K562 (cell line): ENCODE results near the gene ARIH1. TPM values are rescaled to one million over a fixed set of nuclear protein-coding genes. Genes with fewer than 3 reads are reported as not detected.
A peak's percentile ranks its signal among the peaks of the same experiment; 100 is the strongest.

Experiments
- ATAC-seq: fragments of 200-7000 bp; cut with Tn5 transposase; 3 replicates; pipeline ENCODE4 v1.9.1; 2020; ENCODE audit warnings: moderate library complexity
- BruUV-seq: library from RNA; stranded (reverse); fragments of 400-500 nt; replicated peaks from 2 replicates; lab custom pipeline; 2021; lab: Mats Ljungman, UMichigan
- CTCF ChIA-PET: fragments of 300-600 bp; formaldehyde crosslinking; extraction: SDS; loops from one replicate; lab custom pipeline; 2021; ENCODE audit warnings: low intra/inter-chr PET ratio; lab: Yijun Ruan, JAX
- POLR2A ChIA-PET: fragments of 300-600, 350-650 bp; sonication (Branson Sonifier 250); formaldehyde crosslinking; extraction: SDS; loops from one replicate; lab custom pipeline; 2021; ENCODE audit warnings: antibody characterized with exemption, inconsistent platforms; lab: Yijun Ruan, JAX
- DNase-seq, 4 experiments: peaks; one replicate each; pipeline versions ENCODE4 v3.0.0 to v3.0.0-alpha.2; 2011 to 2018; ENCODE audit warnings: low spot score in 3 of 4, mixed read lengths in 3 of 4; ENCODE audit errors: extremely low read depth in 1 of 4
- FAIRE-seq: peaks from 2 replicates; lab custom pipeline; 2011; peaks lifted over from hg19 to GRCh38; lab: Jason Lieb, UNC
- H2AFZ ChIP-seq: 2 replicates; pipeline ENCODE4 v1.6.0; 2011; ENCODE audit warnings: low read depth, low read length, control low read depth, inconsistent platforms
- H3K27ac ChIP-seq: fragments of 200-600 bp; 3 replicates; pipeline ENCODE4 v1.8.0; 2011; ENCODE audit warnings: low read depth, mild to moderate bottlenecking, control low read depth, inconsistent platforms, low read length, moderate library complexity, mixed read lengths; ENCODE audit errors: extremely low read depth
- H3K27me3 ChIP-seq, 2 experiments: fragments of 300-600 bp in 1 of 2; 2 replicates in 1 of 2; 3 replicates in 1 of 2; pipeline versions ENCODE4 v1.6.0 to v1.8.0; 2011; ENCODE audit warnings: inconsistent platforms in 2 of 2, low read length in 2 of 2, mild to moderate bottlenecking in 1 of 2, mixed read lengths in 1 of 2, moderate library complexity in 1 of 2; ENCODE audit not compliant: control insufficient read depth in 2 of 2, insufficient read depth in 2 of 2
- H3K36me3 ChIP-seq: fragments of 300-600 bp; 3 replicates; pipeline ENCODE4 v1.8.0; 2011; ENCODE audit warnings: mild to moderate bottlenecking, low read length, inconsistent platforms; ENCODE audit not compliant: control insufficient read depth, insufficient read depth
- H3K4me1 ChIP-seq, 2 experiments: fragments of 200-600 bp in 1 of 2; replicated peaks in 1 of 2; 2 replicates in 1 of 2; 3 replicates in 1 of 2; pipeline versions ENCODE4 v1.5.1 to v1.8.0; 2011; ENCODE audit warnings: inconsistent platforms in 2 of 2, low read length in 2 of 2, mild to moderate bottlenecking in 1 of 2, mixed read lengths in 1 of 2, moderate library complexity in 1 of 2; ENCODE audit not compliant: control insufficient read depth in 2 of 2, insufficient read depth in 2 of 2
- H3K4me2 ChIP-seq: 2 replicates; pipeline ENCODE4 v1.6.1; 2011; ENCODE audit warnings: low read length, control low read depth, inconsistent platforms, mixed read lengths; ENCODE audit not compliant: insufficient read depth
- H3K4me3 ChIP-seq: fragments of 200-600 bp; sonication (generic), shearing (Covaris generic); 2 replicates; pipeline ENCODE4 v1.5.1; 2016; ENCODE audit warnings: control low read depth, inconsistent platforms
- H3K79me2 ChIP-seq: fragments of 200-600 bp; 3 replicates; pipeline ENCODE4 v1.8.0; 2011; ENCODE audit warnings: low read length, inconsistent platforms; ENCODE audit not compliant: control insufficient read depth, insufficient read depth
- H3K9ac ChIP-seq, 2 experiments: 2 replicates each; pipeline versions ENCODE4 v1.6.0 to v1.6.1; 2011; ENCODE audit warnings: low read depth in 2 of 2, low read length in 2 of 2, control low read depth in 1 of 2, inconsistent platforms in 1 of 2, mild to moderate bottlenecking in 1 of 2, mixed read lengths in 1 of 2; ENCODE audit not compliant: insufficient read depth in 1 of 2
- H3K9me1 ChIP-seq: one replicate; pipeline ENCODE4 v1.6.0; 2011; ENCODE audit warnings: inconsistent platforms, mild to moderate bottlenecking, low read length, moderate library complexity; ENCODE audit not compliant: control insufficient read depth, insufficient read depth
- H3K9me3 ChIP-seq: replicated peaks from 2 replicates; pipeline ENCODE4 v1.5.1; 2011; ENCODE audit warnings: low read depth, low read length, inconsistent platforms; ENCODE audit not compliant: control insufficient read depth, insufficient read depth
- H4K20me1 ChIP-seq: replicated peaks from 2 replicates; pipeline ENCODE4 v1.6.1; 2011; ENCODE audit warnings: low read length, inconsistent platforms, mixed read lengths; ENCODE audit not compliant: control insufficient read depth, insufficient read depth
- CREB1 ChIP-seq, 2 experiments: sonication (generic) in 1 of 2; formaldehyde crosslinking in 1 of 2; IDR thresholded peaks; 2 replicates each; pipeline versions ENCODE4 v1.6.1 to v1.8.0; 2012 to 2022; ENCODE audit warnings: inconsistent platforms in 1 of 2, mild to moderate bottlenecking in 1 of 2, missing genetic modification reagents in 1 of 2, moderate library complexity in 1 of 2
- KDM4B ChIP-seq, 2 experiments: fragments of 450-650 bp in 1 of 2; sonication (generic) in 1 of 2; IDR thresholded peaks; 2 replicates each; pipeline ENCODE4 v1.6.1; 2016 to 2017; ENCODE audit warnings: borderline replicate concordance in 2 of 2, antibody characterized with exemption in 1 of 2, low read depth in 1 of 2, mild to moderate bottlenecking in 1 of 2
- THAP12 ChIP-seq: fragments of 250-450 bp; sonication (Bioruptor Pico); IDR thresholded peaks from 2 replicates; pipeline ENCODE4 v1.9.0; 2021; ENCODE audit warnings: mild to moderate bottlenecking, inconsistent platforms
- ZNF274 ChIP-seq: IDR thresholded peaks from 2 replicates; pipeline ENCODE4 v1.6.1; 2011; ENCODE audit warnings: low read depth, mild to moderate bottlenecking, low read length, moderate library complexity, borderline replicate concordance
- ZNF431 ChIP-seq: sonication (generic); formaldehyde crosslinking; IDR thresholded peaks from 2 replicates; pipeline ENCODE4 v1.8.0; 2022; ENCODE audit warnings: mild to moderate bottlenecking, missing genetic modification reagents
- in situ Hi-C: fragments of 300-500 bp; cut with MboI; formaldehyde crosslinking; loops from 4 replicates; pipeline ENCODE4 v1.15.0; 2018; ENCODE audit warnings: inconsistent platforms, mixed read lengths
- intact Hi-C: fragments of 100-400 bp; cut with micrococcal nuclease; formaldehyde crosslinking; loops from 2 replicates; pipeline ENCODE4 v1.14.2; 2022
- polyA plus RNA-seq, 8 experiments: library from polyadenylated mRNA; depleted of rRNA in 4 of 8; stranded (reverse) in 5 of 8; unstranded in 3 of 8; fragments of >200 nt; fragmentation: Nextera tagmentation in 2 of 8; fragmentation: Illumina TruSeq in 1 of 8; extraction: Ambion mirVana in 2 of 8; extraction: Trizol in 1 of 8; gene quantifications; 2 replicates each; pipeline versions ENCODE4 v1.2.1 to v1.2.3, GENCODE V29; 2011 to 2014; ENCODE audit warnings: inconsistent platforms in 1 of 8, missing spikeins in 1 of 8
- total RNA-seq, 7 experiments: library from RNA; depleted of rRNA in 6 of 7; stranded (reverse); fragments of >200 nt in 6 of 7; fragmentation: Illumina TruSeq in 2 of 7; extraction: Trizol in 2 of 7; gene quantifications; 2 replicates each; pipeline versions ENCODE4 v1.2.1 to v1.2.3, GENCODE V29; 2011 to 2021; ENCODE audit warnings: low replicate concordance in 1 of 7
- TF ChIP-seq, protein P1 (sequence below): fragments of 450-650 bp; IDR thresholded peaks from 2 replicates; pipeline ENCODE4 v1.7.1; 2018; ENCODE audit warnings: mild to moderate bottlenecking, low read depth; ENCODE audit not compliant: partially characterized antibody

The ARIH1 gene
- total and polyA plus RNA-seq, 9 of the 15 experiments (the other 6 are each of a cell fraction or from before 2014, with no cell fraction given): 17.7 to 125 (median 31.4) TPM

DNA sequence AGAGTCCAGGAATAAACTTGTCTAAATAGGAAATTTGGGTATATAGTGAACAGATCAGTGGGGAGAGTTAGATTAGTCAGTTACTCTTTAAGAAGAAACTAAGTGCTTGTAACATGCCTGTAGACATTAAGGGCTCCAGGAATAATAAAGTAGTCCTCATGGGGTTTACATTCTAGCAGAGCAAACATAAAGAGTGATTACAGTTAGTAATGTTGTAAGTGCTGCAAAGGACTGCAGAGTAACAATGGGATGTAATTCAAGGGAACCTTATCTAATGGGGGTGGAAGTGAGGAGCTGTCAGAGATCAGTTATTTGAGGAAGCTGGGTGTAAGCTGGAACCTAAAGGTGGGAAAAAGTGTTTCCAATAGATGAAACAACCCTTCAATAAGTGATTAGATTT, 67.5 kb downstream of the ARIH1 start:
- in situ Hi-C loops: no loop called here
- H3K4me3 ChIP-seq: no peak overlapping the region
- H4K20me1 ChIP-seq: no peaks in the 10 kb centered on the region
- no peak overlapping the region for H3K9ac ChIP-seq
- H3K27ac ChIP-seq: no peak overlapping the region
- ChIA-PET POLR2A (no interaction called here), CTCF (no interaction called here)
- no peaks in the 10 kb centered on the region for H3K27me3 ChIP-seq
- no TSS peak for BruUV-seq
- peak; percentile 44 for FAIRE-seq
- peaks cover 9% of the 10 kb centered on the region; the same call in 2 of the 3 replicates for H3K36me3 ChIP-seq
- no peak for DNase-seq
- H3K9me1 ChIP-seq: no peaks in the 10 kb centered on the region
- no peak overlapping the region for H3K4me2 ChIP-seq
- H3K79me2 ChIP-seq: peaks cover 15% of the 10 kb centered on the region; the same call in 2 of the 3 replicates
- peaks cover 14% of the 10 kb centered on the region for H3K9me3 ChIP-seq
- ATAC-seq: no peak
- no peak overlapping the region for H2AFZ ChIP-seq
- H3K4me1 ChIP-seq: no peaks in the 10 kb centered on the region
- intact Hi-C loops: no loop called here
- TF ChIP-seq, protein P1, sequence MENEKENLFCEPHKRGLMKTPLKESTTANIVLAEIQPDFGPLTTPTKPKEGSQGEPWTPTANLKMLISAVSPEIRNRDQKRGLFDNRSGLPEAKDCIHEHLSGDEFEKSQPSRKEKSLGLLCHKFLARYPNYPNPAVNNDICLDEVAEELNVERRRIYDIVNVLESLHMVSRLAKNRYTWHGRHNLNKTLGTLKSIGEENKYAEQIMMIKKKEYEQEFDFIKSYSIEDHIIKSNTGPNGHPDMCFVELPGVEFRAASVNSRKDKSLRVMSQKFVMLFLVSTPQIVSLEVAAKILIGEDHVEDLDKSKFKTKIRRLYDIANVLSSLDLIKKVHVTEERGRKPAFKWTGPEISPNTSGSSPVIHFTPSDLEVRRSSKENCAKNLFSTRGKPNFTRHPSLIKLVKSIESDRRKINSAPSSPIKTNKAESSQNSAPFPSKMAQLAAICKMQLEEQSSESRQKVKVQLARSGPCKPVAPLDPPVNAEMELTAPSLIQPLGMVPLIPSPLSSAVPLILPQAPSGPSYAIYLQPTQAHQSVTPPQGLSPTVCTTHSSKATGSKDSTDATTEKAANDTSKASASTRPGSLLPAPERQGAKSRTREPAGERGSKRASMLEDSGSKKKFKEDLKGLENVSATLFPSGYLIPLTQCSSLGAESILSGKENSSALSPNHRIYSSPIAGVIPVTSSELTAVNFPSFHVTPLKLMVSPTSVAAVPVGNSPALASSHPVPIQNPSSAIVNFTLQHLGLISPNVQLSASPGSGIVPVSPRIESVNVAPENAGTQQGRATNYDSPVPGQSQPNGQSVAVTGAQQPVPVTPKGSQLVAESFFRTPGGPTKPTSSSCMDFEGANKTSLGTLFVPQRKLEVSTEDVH: no peak
- TF ChIP-seq CREB1 (IDR thresholded peaks at IDR 0.05) (no peak), CREB1 (CRISPR knock-in tag; IDR thresholded peaks at IDR 0.05) (no peak), ZNF431 (CRISPR knock-in tag) (no peak), ZNF274 (no peak), KDM4B (IDR thresholded peaks at IDR 0.05; ENCODE audit: borderline replicate concordance in 2 of 2, low read depth in 1 of 2) (no peak), THAP12 (CRISPR knock-in tag) (no peak)
